ENCODE measurements around the gene ORC3.
"Not testable (repeated sequence)": the region's sequence is repeated elsewhere in the genome, so short reads cannot be mapped to it uniquely, and the experiment has no call there.

Gene ORC3

GRCh38 chr6:87663434-87663833 is 73.5 kb downstream of the ORC3 start:
- DNase-seq: no peak

- no peak for DNase-seq
These were observed 75.1 kb downstream of the ORC3 start for GRCh38 chr6:87664921-87665485.

DNA sequence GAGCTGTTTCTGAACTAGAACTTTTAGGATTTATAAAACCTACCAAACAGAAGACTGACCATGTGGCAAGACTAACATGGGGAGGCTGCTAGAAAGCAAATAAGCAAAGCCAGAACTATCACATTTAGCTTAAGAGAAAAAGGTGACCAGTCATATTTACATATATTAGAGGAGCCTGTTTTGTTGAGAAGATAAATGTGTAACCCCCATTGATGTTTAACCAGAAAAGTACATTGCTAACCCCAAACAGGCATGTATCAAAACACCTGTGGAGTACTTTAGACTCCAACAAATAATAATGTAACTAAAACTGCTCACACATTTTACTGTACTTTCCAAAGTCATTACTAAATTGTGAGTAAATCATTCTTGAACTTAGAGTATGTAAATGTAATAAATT is 77.1 kb downstream of the ORC3 start:
- DNase-seq: no peak

GRCh38 chr6:87668013-87668412 is 78.1 kb downstream of the ORC3 start:
- no peak for DNase-seq

DNA sequence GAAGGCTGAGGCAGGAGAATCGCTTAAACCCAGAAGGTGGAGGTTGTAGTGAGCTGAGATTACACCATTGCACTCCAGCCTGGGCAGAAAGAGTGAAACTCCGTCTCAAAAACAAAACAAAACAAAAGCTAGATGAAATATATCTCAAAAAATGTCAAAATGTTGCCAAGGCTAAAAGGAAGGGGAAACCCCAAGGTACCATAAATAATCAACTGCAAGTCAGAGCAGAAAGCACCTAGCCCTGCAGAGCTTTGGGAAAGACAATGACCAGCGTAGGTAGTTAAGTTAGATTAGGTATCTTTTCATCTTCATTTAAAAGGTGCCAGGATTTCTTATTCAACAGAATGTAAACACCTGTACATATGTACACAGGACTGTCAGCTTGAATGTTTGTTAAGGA is 79.1 kb downstream of the ORC3 start:
- DNase-seq: no peak

DNA sequence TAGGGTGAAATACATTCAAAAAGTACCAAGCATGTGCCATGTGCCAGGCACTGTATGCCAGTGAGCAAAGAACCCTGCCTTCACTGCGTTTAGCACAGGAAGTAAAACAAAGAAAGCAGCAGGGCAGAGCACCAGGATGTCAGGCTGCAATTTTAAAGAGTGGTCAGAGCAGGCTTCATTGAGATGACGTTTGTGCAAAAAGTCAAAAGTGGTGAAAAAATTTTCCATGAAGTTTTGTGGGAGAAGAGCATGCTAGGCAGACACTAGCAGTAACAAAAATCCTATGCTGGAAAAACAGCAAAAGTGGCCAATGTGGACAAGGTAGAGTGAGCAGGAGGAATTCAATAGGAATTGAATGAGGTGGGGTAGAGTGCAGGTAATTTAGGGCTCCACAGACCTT is 80.8 kb downstream of the ORC3 start:
- DNase-seq: no peak

GRCh38 chr6:87671555-87672029 is 81.7 kb downstream of the ORC3 start:
- DNase-seq: no peak

GRCh38 chr6:87672641-87673040 is 82.7 kb downstream of the ORC3 start:
- DNase-seq: no peak

DNA sequence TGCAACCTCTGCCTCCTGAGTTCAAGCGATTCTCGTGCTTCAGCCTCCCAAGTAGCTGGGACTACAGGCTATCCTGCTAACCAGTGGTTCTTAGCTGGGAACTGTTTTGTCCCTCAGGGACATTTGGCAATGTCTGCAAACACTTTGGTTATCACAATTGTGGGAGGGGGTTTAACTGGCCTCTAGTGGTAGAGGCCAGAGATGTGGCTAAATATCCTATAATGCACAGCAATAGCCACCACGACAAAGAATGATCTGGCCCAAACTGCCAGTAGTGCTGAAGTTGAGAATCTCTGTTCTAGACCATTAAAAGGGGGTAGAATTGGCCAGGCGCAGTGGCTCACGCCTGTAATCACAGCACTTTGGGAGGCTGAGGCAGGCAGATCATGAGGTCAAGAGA is 83.3 kb downstream of the ORC3 start:
- DNase-seq: no peak

GRCh38 chr6:87674290-87674689 is 84.4 kb downstream of the ORC3 start:
- no peak for DNase-seq

DNA sequence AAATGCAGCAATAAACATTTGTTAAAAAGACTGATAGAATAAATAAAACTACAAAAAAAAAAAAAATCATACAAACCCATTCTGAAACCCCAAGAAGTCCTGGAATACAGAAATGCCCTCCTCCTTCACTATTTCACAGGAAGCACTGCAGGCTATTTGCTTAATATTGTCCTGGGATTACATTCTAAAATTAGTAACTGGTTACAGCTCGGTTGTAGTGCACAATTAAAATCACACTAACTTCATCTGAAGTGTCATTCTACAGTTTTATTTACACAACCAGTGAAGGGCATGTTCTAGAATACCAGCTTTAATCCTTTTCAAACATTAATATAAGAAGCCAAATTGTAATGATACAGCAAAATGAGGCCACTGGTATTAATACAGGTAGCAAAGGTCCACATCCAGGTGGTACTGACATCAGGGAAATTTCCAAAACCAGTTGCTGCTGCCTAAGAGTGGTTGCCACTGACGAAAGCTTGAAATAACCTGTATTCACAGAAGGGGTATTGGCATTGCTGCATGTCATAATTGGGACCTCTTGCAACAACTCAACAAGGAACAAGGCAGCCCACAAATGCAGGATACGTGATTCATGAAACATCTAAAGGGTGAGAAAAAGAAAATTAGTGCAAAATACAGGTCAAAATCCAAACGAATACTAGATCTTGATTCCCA is 85.2 kb downstream of the ORC3 start:
- no peak for DNase-seq

DNA sequence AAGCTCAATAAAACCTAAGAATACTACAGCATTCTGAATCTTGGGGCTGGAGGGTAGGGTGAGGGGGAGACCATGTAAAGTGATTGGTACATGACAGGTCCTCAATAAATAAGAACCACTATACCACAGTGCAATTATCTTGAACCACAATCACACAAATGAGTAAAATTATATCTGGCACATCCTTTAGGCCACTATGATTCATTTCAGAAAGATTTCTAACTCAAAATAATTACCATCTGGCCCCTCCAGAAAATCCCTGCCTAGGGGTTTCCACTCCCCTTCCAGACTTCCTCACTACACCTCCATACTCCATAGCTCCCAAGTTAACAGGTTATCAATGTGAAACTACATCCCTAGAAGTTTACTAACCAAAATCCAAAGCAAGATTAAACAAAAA is 92.4 kb downstream of the ORC3 start:
- no peak for DNase-seq

GRCh38 chr6:87683890-87684289 is 94.0 kb downstream of the ORC3 start:
- no peak for DNase-seq

- no peak for DNase-seq
These were observed 95.1 kb downstream of the ORC3 start for GRCh38 chr6:87684895-87685654.

- not testable (repeated sequence) for DNase-seq
These were observed 96.8 kb downstream of the ORC3 start for GRCh38 chr6:87686636-87687205.

GRCh38 chr6:87687296-87687695 is 97.4 kb downstream of the ORC3 start:
- DNase-seq: no peak

- DNase-seq: not testable (repeated sequence)
These were observed 98.0 kb downstream of the ORC3 start for GRCh38 chr6:87687893-87688292.

- DNase-seq: no peak
These were observed 100.5 kb downstream of the ORC3 start for GRCh38 chr6:87690441-87690840.

- no peak for DNase-seq
These were observed 102.2 kb downstream of the ORC3 start for GRCh38 chr6:87692086-87692485.

GRCh38 chr6:87696817-87697216 is 106.9 kb downstream of the ORC3 start:
- DNase-seq: not testable (repeated sequence)

DNA sequence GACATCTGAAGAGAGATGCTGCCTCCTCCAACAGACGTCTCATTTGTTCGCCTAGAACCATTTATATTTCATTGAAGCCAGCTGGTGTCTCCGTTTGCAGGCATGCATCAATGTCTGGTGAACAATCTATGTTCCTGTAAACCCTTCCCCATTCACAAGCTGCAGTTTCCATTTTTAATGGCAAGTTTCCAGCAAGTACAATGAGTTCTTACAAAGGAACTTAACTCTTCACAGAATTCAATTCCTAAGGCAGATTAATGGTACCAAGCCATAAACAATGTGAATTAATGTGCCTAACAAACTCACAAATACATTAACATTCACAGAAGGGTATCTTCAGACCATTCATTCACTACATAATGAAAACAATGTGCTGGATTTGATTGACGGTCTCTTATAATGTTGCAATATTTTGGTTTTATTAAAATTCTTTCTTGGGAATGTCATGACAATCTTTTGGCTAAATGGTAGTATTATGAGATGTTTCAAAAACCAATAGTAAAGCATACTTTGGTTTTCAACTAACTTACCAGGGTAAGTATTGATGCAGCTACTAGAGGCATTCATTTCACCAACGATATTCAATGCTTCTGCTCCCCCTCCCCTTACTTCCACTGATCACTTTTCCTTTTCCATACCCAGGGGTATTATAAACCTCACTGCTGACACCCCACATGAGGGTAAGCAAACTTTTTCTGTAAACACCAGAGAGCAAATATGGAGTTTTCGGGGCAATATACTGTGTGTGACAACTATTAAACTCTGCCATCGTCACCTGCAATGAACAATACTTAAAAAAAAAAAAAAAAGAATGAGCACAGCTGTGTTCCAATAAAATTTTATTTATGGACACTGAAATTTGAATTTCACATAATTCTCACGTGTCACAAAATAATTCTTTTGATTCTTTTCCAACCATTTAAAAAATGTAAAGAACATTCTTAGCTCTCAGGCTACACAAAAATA is 107.9 kb downstream of the ORC3 start:
- peak; percentile 1 for DNase-seq

DNA sequence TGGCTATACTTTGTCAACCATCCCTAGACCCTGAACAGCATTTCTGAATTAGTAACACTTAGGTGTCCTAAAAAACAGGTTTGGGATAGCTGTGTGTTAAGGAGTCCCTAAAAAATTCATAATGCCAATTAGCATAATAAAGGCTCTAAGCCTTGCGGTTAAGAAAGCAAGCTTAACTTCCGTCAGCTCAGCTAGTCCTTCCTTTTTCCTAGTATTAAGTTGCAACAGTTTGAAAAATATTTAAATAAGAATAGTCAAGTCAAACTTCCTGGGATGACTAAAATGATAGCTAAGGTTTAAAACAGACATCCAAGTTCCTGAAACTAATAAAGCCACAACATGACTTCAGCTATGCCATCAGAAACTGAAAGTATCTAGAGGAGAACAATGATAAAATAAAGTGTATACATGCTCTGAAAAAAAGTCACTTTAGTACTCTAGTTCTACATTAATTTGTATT is 108.6 kb downstream of the ORC3 start:
- DNase-seq: no peak

Measured in NCI-H1092 treated with DMSO at 0.1 percent for 48 hours (cell line).